Measurements from ENCODE around the gene TCP11.

TCP11 gene

DNA sequence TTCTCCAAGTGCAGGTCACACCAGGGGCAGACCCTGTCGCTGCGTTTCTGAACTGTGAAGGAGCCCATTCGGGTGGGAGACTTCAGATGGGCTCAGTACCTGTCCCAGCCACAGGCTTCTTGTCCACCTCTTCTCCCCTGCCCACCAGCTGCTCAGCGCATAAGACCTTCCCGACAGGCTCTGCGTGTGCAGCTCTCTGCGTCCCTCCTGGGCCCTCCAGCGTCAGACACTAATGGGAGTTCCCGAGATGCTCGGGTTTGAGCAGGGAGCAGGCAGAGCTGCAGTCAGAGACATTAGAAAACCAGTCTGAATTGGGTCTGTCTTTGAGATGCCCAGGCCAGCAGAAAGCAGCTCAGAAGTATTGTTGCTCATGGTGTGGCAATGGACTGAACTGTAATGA lies 50.4 kb downstream of the TCP11 start:
- no peak for DNase-seq

DNA sequence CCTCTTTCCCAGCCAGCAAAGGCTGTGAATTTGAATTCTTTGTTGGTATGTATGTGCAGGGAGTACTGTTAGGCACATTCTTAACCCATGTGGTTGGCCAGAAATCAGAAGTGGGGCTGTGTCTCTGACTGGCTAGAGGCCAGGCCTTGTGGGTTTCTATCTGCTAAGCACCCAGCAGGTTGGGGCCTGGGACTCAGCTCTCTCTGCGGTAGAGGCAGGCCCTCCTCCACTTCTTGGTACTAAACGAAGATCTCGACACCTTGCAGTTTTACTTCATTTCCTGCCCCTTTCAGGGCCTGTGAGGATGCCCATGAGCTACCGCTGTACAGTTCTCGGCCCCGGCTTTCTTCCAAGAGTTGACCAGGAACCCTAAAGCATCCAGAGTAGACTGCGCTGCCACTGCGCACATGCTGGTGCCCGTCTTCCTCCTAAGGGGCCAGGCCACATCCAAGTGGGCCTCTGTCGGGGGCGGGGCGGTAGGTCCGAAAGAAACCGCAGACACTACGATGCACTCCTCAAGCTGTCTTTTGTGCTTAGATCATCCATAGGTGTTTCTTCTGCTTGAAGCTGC lies 51.1 kb downstream of the TCP11 start:
- no peak for DNase-seq

DNA sequence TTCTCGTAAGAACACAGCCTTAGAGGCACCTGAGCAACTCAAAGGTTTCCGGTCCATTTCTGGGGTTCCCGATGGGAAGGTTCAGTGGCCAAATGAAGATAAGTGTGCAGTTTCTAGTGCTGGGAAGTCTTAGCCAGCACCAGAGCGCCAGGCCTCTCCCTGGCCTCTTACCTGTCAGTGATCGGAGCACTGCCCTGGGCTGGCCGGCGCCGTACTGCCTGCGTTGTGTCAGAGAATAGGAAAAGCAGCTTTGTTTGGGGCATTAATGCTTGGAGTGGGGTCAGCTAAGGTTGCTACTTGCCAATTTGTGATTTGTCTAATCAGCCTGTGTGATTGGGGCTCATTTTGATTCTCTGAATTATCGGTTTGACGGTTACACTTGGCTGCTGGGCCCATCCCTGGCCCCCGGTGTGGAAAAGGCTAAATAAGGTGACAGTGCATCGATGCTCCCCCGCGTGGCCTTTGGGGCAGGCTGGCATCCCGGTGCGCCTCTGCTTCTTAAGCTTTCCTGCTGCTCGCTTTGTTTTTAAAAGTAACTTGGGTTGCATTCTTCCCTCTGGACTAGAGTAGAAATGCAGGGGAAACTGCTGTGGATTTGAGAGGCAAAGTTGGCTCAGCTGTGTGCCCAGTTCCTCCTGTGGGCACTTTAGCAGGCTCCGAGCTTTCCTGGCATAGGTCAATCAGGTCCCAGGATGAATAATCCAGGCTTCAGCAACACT lies 51.8 kb downstream of the TCP11 start:
- DNase-seq: no peak

GRCh38 chr6:35088281-35089215 lies 52.6 kb downstream of the TCP11 start:
- no peak for DNase-seq

DNA sequence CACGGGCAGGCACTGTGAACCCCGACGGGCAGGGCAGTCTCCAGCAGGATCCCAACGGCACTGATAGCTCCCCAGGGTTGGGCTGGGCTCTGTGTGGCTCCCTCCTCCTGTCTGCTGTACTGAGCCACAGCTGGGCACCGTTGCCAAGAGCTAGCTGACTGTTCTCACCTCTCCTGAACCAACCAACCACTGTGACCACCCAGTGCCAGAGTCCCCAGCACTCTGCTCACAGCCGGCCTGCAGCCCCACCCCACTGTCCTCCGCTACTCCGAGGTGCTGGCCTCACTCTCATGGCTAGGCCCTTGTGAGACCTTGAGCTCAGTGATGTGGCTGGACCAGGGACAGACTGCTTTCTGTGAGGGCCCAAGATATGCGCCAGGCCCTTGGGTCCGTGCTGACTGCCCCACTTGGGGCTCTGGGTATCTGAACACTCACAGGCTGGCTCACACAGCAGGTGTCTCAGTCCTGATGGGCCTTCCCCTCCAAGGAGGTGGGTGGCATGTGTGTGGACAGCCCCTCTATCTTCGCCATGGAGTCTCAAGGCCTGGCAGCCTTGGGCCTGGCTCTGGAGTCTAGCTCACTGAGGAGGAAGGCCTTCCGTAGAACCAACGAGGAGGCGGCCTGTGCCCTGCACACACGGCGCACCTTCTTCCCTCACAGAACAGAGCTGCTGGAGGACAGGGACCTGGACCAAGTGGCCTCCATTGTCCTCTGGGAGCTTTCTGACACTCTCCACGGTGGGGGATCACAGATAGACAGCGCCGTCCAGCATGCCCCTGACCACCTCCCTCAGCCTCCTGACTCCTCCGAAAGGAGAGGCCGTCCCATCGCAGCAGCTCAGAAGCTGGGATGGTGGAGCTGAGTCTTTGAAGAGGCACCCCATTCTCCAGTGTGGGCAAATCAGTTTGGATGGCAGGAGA lies 53.5 kb downstream of the TCP11 start:
- no peak for DNase-seq

DNA sequence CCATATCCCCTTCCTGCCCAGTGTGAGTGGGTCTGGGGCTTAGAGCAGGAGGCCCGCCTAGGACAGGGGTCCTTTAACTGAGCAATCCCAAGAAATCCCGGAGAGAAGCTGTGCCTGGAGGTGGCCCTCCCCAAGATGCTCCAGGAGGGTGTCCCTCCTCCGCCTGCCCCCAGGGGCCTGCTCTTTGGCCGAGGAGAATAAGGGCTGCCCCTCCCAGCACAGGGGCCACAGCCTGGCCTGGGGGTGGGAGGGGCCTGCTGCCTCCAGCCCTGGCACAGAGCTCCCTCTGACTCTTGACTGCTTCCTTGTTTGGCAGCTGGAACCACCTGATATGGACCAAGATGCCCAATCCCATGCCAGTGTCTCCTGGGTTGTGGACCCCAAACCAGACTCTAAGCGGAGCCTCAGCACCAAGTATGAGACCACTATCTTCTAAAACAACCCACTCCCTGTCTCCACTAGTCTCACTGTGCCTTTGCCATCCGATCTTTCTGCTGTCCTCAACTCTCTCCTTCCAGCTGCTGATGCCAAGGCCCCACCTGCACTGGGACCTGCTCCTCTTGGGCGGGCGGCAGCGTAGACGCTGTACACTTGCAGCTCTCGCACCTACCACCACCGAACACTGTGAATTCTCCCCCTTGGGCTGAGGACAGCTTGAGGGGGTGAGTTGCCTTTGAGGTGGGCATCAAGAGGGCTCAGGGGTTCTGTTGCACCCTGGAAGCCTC lies 54.3 kb downstream of the TCP11 start:
- DNase-seq: no peak

- DNase-seq: no peak
These were observed 54.9 kb downstream of the TCP11 start for GRCh38 chr6:35086282-35086632.

GRCh38 chr6:35085359-35086281 lies 55.5 kb downstream of the TCP11 start:
- no peak for DNase-seq

GRCh38 chr6:35084511-35085203 lies 56.5 kb downstream of the TCP11 start:
- DNase-seq: no peak

GRCh38 chr6:35084041-35084491 lies 57.1 kb downstream of the TCP11 start:
- no peak for DNase-seq

GRCh38 chr6:35083507-35083906 lies 57.6 kb downstream of the TCP11 start:
- DNase-seq: no peak

- DNase-seq: no peak
These were observed 58.3 kb downstream of the TCP11 start for GRCh38 chr6:35082733-35083403.

GRCh38 chr6:35082046-35082732 lies 59.0 kb downstream of the TCP11 start:
- DNase-seq: no peak

DNA sequence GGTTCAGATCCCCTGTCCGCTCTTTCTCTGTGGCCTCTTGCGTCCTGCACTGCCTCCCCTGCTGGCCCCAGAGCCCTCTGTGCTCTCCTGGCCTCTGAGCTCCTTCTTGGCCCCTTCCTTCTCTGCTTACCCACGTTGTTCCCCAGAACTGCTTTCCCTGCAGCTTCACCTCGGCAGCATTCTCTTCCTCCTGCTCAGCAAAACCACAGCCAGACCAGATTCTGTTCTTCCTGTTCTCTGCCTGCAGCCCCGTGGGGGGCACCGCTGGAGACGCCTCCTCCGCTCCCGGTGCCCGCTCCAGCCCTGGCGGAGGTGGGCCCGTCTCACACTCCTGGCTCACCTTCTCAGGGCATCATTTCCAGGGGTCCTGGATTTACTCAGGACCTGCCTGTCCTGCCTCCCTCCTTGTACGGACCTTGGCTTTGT lies 59.7 kb downstream of the TCP11 start:
- DNase-seq: no peak

- DNase-seq: no peak
These were observed 60.2 kb downstream of the TCP11 start for GRCh38 chr6:35080821-35081425.

GRCh38 chr6:35080016-35080680 lies 61.0 kb downstream of the TCP11 start:
- no peak for DNase-seq

GRCh38 chr6:35079311-35080000 lies 61.7 kb downstream of the TCP11 start:
- no peak for DNase-seq

Data from CD4-positive, alpha-beta T cell treated with Interleukin-6 for 4 hours (primary cell).